Kidney (tissue), 14 donors: ENCODE data around the gene SLC48A1. TPM values are rescaled to one million over a fixed set of nuclear protein-coding genes. Genes with fewer than 3 reads are reported as not detected.
A peak's percentile ranks its signal among the peaks of the same experiment; 100 is the strongest.

ENCODE experiments used
- DNase-seq, 5 donors: peaks; one replicate each; pipeline ENCODE4 v3.0.0-alpha.2; 2013 to 2020
- FAIRE-seq: peaks from 2 replicates; lab custom pipeline; 2012; peaks lifted over from hg19 to GRCh38; lab: Jason Lieb, UNC
- H3K27ac ChIP-seq, 2 donors: one replicate each; pipeline ENCODE4 v1.7.0; 2013; ENCODE audit warnings: low read depth in 2 of 2, low read length in 2 of 2, inconsistent platforms in 1 of 2
- H3K27me3 ChIP-seq: one replicate; pipeline ENCODE4 v1.7.1; 2013; ENCODE audit warnings: low read length, inconsistent platforms; ENCODE audit not compliant: control insufficient read depth, insufficient read depth
- H3K36me3 ChIP-seq, 3 donors: one replicate each; pipeline versions ENCODE4 v1.7.0 to v1.7.1; 2013; ENCODE audit warnings: low read length in 3 of 3, control low read depth in 1 of 3, inconsistent platforms in 1 of 3; ENCODE audit not compliant: insufficient read depth in 3 of 3, control insufficient read depth in 2 of 3
- H3K4me1 ChIP-seq, 3 donors: one replicate each; pipeline versions ENCODE4 v1.7.0 to v1.7.1; 2013; ENCODE audit warnings: low read length in 3 of 3, inconsistent platforms in 1 of 3, low read depth in 1 of 3; ENCODE audit not compliant: control insufficient read depth in 2 of 3, insufficient read depth in 2 of 3
- H3K4me3 ChIP-seq, 3 donors: one replicate each; pipeline versions ENCODE4 v1.7.0 to v1.8.1; 2013; ENCODE audit warnings: low read length in 3 of 3, control low read depth in 1 of 3, inconsistent platforms in 1 of 3
- H3K9ac ChIP-seq, 3 donors: one replicate each; pipeline versions ENCODE4 v1.7.0 to v1.7.1; 2013; ENCODE audit warnings: low read length in 3 of 3, control low read depth in 1 of 3, inconsistent platforms in 1 of 3
- H3K9me3 ChIP-seq, 3 donors: one replicate each; pipeline versions ENCODE4 v1.7.0 to v1.7.1; 2013; ENCODE audit warnings: low read length in 3 of 3, control low read depth in 1 of 3, inconsistent platforms in 1 of 3; ENCODE audit not compliant: control insufficient read depth in 2 of 3, insufficient read depth in 1 of 3
- intact Hi-C: fragments of 100-400 bp; cut with DNase I; formaldehyde crosslinking; loops from one replicate; pipeline ENCODE4 v1.11.1; 2022
- polyA plus RNA-seq: library from polyadenylated mRNA; stranded (reverse); fragments of 350-450 nt; fragmentation: Illumina TruSeq; extraction: RNeasy Lipid Tissue Mini Kit (QIAGEN cat#74804); gene quantifications from one replicate; pipeline ENCODE4 v1.2.3, GENCODE V29; 2014; ENCODE audit warnings: low read depth, low replicate concordance; ENCODE audit not compliant: insufficient read depth
- total RNA-seq: library from RNA; stranded (reverse); fragmentation: NEBNext Ultra II Directional; extraction: Animal tissue kit (Norgen Biotek cat#: 25700); gene quantifications from one replicate; pipeline ENCODE4 v1.2.1, GENCODE V29; 2021
- TF ChIP-seq, protein P1 (sequence below): IDR thresholded peaks from 3 replicates; pipeline ENCODE4 v1.5.1; 2012; ENCODE audit warnings: mild to moderate bottlenecking, moderate library complexity, borderline replicate concordance; ENCODE audit not compliant: insufficient read depth; ENCODE audit errors: extremely low read depth
- donor health status: control.
- donor health status: control.
- donor health status: control.
- donor health status: control.
- donor health status: control.
- donor health status: DM: yes; HTN: yes; CAD: no.
- donor health status: Normal renal cell carcinoma (clear cell type).

SLC48A1 gene
- total and polyA plus RNA-seq, 2 donors from 2014 or later: 56.9 to 69.9 TPM

DNA sequence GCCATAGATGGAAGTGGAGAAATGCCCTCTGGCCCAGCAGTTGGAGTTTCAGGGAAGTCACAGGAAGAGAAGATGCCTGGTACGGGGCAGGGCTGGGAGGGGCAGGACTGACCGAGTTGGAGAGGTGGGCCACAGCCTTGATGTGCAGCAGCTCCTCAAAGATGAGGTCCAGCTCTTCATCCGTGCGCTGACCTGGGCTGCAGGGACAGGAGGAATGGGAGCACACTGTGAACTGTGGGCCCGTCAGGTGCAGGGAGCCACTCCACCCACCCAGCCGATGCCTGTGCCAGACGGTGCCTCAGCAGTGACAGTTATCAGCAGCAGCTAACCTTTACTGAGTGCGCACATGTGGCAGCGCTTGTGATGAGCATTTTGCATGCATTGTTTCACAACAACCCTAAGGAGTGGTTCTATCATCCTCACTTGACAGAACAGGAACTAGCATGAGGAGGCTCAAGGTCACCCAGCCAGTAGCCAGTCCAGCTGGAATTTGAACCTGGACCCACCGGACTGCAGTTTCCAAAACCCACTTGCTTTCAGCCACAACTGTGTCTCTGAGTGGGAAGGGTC is 22.7 kb upstream of the SLC48A1 start:
- Histone ChIP-seq H3K4me3 (no peak overlapping the region), H3K4me1 (peaks cover 5 to 34% (median 27%) of the 10 kb centered on the region in 3 donors), H3K9me3 (no peaks in the 10 kb centered on the region), H3K27ac (no peak overlapping the region), H3K9ac (no peak overlapping the region), H3K36me3 (peaks cover 0 to 48% (median 30%) of the 10 kb centered on the region in 3 donors), H3K27me3 (no peaks in the 10 kb centered on the region)
- FAIRE-seq (no peak), DNase-seq (peak in 1 of 5 donors; percentile 75)
- TF ChIP-seq, protein P1, sequence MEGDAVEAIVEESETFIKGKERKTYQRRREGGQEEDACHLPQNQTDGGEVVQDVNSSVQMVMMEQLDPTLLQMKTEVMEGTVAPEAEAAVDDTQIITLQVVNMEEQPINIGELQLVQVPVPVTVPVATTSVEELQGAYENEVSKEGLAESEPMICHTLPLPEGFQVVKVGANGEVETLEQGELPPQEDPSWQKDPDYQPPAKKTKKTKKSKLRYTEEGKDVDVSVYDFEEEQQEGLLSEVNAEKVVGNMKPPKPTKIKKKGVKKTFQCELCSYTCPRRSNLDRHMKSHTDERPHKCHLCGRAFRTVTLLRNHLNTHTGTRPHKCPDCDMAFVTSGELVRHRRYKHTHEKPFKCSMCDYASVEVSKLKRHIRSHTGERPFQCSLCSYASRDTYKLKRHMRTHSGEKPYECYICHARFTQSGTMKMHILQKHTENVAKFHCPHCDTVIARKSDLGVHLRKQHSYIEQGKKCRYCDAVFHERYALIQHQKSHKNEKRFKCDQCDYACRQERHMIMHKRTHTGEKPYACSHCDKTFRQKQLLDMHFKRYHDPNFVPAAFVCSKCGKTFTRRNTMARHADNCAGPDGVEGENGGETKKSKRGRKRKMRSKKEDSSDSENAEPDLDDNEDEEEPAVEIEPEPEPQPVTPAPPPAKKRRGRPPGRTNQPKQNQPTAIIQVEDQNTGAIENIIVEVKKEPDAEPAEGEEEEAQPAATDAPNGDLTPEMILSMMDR: no peak
- intact Hi-C loops: no loop called here

DNA sequence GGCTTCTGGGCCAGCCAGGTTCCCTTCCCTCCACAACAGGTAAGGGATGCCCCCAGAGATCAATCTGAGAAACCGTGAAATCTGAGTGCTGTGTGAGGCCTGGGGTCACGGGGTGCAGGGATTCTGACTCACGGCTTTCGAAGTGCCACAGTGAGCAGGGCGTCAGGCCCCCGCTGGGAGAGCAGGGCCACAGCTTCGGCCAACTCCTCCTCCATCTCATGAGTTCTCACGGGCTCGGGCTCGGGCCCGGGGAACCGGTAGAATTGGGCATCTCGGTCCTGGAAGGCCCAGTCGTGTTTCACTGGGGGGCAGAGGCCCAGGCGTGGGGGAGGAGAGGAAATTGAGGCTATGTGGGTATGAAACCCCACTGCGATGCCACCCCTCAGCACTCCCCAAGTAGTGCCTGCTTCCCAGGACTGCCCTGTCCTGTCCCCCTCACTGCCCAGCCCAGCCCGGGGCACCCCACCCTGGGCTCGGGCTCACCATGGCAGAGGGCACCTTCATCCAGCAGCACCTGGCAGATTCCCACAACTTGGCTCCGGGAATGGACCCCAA is 22.0 kb upstream of the SLC48A1 start:
- peak overlapping the region in 1 of 2 donors; percentile 3 for H3K27ac ChIP-seq
- FAIRE-seq (no peak), DNase-seq (peak in 1 of 5 donors; percentile 68)
- H3K27me3 ChIP-seq: no peaks in the 10 kb centered on the region
- TF ChIP-seq, protein P1: no peak
- intact Hi-C loops: no loop called here
- H3K36me3 ChIP-seq: peaks cover 0 to 48% (median 30%) of the 10 kb centered on the region in 3 donors
- H3K9me3 ChIP-seq: no peaks in the 10 kb centered on the region
- H3K4me3 ChIP-seq: no peak overlapping the region
- H3K4me1 ChIP-seq: peaks cover 5 to 40% (median 31%) of the 10 kb centered on the region in 3 donors
- no peak overlapping the region for H3K9ac ChIP-seq

DNA sequence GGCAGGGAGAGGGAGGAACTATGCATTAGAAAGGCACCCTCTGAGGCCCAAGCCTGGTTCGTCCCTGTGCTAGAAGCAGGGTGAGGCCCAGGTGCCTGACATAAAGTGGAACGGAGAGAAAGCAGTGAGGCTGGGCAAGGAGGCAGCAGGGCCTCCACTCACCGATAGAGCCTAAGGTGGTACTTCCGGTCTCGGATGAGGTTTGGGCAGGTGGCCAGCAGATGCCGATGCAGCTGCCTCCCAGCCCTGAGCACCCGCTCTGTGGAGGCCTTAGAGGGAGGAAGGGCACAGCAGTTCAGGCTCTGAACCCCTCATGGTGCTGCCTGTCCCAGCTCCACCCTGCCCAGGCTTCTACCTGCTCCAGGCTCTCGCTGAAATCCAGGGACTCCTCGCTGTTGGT is 21.5 kb upstream of the SLC48A1 start:
- H3K27ac ChIP-seq: peak overlapping the region; percentile 3 to 23
- intact Hi-C loops: no loop called here
- peak in 1 of 5 donors; percentile 66 for DNase-seq
- no peak overlapping the region for H3K4me3 ChIP-seq
- H3K36me3 ChIP-seq: peaks cover 0 to 48% (median 30%) of the 10 kb centered on the region in 3 donors
- H3K27me3 ChIP-seq: no peaks in the 10 kb centered on the region
- H3K9me3 ChIP-seq: no peaks in the 10 kb centered on the region
- peaks cover 5 to 42% (median 37%) of the 10 kb centered on the region in 3 donors for H3K4me1 ChIP-seq
- TF ChIP-seq, protein P1: no peak
- FAIRE-seq: no peak
- no peak overlapping the region for H3K9ac ChIP-seq
